HT-29 (cell line): ENCODE results near the gene DLL3. TPM values are rescaled to one million over a fixed set of nuclear protein-coding genes. Genes with fewer than 3 reads are reported as not detected.

Experiments
- DNase-seq: peaks from one replicate; pipeline ENCODE4 v3.0.0-alpha.2; 2015; ENCODE audit warnings: low spot score
- total RNA-seq: library from RNA; depleted of rRNA; stranded (reverse); fragments of >200 nt; shearing (Covaris generic); gene quantifications from 2 replicates; pipeline ENCODE4 v1.2.3, GENCODE V29; 2014

DLL3 gene
- total RNA-seq, 1 experiment from 2014 or later: 0.15 TPM

DNA sequence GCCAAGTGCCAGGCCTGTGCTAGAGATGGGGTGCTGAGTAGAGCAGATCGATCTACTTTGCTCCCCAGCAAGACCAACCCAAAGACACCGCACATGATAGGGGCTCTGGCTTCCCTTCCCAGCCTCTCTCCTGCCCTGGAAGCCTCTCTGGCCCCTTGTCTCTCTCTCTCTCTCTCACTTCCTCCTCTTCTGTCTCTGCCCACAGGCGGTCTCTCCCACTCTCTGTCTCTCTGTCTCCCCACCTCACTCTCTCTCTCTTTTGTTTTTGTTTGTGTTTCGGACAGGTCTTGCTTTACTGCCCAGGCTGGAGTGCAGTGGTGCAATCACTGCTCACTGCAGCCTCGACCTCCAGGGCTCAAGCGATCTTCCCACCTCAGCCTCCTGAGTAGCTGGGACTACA, 17.5 kb downstream of the DLL3 start:
- no peak for DNase-seq

DNA sequence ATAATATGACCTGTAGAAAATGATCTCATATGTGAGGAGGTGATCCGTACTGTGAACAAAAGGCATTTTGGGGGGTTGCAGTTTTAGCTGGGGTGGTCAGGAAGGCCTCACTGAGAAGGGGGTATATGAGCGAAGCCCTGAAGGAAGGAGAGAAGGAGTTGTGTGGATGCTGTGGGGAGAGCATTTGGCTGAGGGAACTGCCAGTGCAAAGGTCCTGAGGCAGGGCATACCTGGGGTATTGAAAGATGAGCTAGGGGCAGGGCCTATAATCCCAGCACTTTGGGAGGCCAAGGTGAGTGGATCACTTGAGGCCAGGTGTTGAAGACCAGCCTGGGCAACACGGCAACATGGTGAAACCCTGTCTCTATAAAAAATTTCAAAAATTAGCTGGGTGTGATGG, 18.7 kb downstream of the DLL3 start:
- no peak for DNase-seq

DNA sequence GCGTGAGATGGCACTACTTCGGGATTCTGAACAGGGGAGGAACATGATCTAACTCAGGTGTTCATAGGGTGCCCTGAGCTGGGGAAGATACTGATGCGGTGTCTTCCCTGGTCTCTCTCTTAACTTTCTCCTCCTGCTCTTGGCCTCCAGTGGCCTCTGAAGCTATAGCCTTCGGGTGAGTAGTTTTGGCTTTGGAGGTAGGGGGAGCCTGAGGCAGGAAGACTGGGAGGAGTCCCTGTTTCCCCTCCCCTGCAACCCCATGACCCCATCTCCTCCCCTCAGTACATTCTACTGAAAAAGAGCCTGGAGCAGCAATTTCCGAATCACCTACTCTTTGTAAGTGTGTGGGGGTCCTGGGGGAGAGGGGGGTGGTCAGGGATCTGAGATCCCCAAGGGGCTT, 19.7 kb downstream of the DLL3 start:
- DNase-seq: no peak

DNA sequence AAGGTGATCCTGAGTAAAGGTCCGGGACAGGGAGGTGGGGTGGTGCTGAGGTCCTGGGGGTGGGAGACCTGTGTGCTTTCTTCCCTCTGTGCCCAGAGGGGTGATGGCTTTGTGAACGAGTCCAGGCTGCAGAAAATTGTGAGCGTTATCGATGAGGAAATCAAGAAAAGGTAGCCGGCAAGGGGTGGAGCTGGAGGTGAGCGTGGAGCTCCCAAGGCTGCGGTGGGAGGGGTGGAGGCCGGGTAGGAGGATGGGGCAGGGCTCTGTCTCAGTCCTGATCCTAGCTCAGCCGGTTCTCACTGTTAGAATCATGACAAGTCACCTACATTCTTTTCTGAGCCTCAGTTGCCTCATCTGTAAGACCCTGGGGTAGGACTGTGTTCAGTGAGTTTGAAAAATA, 20.2 kb downstream of the DLL3 start:
- DNase-seq: peak; percentile 46

DNA sequence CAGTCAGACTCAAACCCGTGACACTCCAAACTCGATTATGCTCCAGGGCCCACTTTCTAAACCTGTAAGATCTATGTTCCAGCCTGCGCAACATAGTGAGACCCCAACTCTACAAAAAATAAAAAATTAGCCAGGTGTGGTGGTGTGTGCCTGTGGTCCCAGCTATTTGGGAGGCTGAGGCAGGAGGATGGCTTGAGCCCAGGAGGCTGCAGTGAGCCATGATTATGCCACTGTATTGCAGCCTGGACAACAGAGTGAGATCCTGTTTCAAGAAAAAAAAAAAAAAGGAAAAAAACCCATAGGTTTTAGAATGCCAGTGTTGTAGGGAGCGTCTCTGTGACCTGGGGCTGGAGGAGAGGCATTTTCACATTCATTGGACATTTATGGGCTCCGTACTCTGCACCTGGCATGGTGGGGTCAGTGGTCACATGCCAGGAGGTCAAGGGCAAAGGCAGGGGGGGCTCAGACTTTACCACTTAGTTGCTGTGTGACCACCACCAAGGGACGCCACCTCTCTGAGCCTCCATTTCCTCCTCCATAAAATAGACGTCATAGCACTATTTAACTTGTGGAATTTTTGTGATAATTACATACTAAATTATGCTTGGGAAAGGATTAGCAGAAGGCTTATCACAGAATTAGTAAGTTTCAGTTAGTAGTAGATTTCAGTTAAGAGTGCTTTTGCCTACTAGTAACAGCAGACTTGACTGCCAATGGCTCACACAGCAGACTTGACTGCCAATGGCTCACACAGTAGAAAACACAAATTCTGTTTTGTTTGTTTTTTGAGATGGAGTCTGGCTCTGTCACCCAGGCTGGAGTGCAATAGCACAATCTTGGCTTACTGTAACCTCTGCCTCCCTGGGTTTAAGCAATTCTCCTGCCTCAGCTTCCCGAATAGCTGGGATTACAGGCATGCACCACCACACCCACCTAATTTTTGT, 22.1 kb downstream of the DLL3 start:
- DNase-seq: no peak

DNA sequence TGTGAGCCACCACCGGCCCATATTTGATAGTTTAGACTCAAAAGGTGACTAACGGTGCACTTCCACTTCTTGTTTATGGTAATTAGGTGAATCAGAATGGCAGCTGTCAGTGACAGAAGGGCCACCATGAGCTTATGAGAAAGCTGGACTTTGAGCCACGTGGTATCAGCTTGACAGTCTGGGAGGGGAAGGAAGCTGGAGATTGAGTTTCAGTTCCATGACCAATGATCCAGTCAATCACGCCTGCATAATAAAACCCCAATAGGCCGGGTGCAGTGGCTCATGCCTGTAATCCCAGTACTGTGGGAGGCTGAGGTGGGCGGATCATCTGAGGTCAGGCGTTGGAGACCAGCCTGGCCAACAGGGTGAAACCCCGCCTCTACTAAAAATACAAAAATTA, 25.7 kb downstream of the DLL3 start:
- DNase-seq: no peak

DNA sequence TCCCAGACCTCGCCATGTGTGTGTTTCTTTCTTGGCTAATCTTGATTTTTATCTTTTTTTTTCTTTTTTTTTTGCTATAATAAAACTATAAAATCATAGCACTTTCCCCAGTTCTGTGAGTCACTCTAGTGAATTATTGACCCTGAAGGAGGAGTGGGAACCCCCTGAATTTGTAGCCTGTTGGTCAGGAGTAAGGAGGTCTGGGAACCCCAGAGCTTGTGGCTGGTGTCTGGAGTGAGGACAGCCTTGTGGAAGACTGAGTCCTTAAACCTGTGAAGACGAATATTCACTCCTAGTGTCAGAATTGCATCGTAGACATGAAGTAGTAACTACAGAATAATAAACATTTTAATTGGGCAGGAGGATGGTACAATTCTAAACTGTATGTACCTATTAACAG, 26.5 kb downstream of the DLL3 start:
- DNase-seq: no peak

DNA sequence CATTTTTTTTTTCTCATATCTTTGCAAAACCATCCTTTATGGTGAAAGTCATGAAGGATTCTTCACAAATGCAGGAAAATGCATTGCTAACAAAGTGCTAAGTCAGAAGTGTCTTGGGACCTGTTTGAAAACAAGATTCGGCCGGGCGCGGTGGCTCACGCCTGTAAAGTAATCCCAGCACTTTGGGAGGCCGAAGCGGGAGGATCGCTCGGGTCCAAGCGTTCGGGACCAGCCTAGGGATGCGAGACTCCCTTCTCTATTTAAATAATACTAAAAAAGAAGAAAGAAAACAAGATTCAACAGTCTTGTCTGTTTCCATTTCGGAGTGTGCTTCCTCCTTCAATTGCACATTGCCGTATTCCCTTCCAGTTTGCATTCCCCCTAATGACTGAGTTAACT, 33.1 kb downstream of the DLL3 start:
- no peak for DNase-seq

DNA sequence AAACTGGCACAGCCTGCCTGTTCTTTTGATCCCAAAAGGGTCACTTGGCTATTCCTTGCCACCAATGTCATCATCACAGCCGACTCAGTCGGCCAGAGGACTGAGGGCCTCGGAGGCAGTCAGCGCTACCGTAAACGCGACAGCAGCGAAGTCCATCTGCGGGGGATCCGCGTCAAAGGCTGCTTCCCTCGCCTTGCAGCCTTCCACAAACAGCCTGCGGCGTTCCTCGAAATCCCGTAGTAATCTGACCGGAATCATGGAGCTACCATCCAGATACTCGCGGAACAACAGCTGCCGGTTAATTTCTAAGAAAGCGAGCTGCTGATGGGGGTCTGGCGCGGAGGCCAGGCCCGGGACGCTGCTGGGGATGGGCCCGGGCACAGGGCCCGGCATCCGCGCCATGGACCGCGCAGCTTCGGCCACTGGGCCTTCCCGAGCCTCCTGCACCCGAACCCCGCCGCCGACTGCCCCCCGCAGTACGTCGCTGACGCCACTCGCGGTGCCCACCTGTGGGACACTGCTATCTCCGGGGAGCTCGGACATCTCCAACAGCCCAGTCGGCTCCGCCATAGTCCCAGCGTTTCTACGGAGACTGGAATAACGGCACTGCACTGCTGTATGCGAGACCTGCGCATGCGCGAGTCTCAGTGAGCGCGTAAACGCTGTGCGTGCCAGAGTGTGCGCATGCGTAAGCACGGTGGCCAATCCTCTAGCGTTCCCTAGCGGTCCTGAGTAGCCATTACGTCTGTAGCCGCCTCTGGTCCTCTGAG, 33.7 kb downstream of the DLL3 start, which contains the start of gene EID2B:
TSS of gene EID2B (minus strand) at position 620 of the 770 bp plus-strand sequence. CDS start at position 570, 50 bp downstream.
- peak; percentile 100 for DNase-seq

DNA sequence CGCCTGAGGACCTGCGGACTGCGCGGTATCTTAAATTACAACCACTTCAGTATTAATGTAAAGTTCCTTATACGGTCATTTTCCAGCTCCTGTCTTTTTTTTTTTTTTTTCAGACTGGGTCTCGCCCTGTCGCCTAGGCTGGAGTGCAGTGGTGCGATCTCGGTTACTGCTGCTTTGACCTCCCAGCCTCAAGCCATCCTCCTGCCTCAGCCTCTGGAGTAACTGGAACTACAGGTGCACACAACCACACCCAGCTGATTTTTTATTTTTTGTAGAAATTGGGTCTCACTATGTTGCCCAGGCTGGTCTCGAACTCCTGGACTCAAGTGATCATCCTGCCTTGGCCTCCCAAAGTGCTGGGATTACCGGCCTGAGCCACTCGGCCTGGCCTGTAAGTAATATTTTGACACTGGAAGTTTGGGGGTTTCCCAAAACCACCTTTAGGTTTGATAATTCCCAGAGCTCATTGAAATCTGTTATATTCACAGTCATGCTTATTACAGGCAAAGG, 34.3 kb downstream of the DLL3 start:
- no peak for DNase-seq

DNA sequence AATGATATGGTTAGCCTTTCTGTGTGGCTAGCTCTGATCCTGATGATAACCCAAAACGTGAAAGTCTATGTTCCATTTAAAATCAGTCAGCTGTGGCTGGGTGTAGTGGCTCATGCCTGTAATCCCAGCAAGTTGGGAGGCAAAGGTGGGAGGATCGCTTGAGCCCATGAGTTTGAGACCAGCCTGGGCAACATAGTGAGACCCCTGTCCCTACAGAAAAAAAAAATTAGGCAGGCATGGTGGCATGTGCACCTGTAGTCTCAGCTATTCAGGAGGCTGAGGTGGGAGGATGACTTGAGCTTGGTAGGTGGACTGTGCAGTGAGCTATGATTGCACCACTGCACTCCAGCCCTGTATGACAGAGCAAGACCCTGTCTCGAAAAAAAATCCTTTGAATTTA, 35.0 kb downstream of the DLL3 start:
- no peak for DNase-seq

DNA sequence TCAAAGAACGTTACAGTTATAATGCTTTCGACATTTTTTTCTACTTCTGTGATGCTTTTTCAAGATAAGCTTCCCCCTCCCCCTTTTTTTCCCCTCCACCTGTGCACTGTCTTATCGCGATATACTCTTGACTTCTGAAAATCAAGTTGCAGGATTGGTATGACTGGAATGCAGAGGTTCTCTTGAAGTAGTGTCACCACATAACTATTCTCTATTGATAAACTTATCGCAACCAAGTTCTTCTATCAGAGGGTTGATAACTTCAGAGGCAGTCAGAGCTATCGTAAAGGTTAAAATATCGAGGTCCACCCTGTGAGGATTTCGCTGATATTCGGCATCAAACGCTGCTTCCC, 40.4 kb downstream of the DLL3 start:
- DNase-seq: peak; percentile 66

DNA sequence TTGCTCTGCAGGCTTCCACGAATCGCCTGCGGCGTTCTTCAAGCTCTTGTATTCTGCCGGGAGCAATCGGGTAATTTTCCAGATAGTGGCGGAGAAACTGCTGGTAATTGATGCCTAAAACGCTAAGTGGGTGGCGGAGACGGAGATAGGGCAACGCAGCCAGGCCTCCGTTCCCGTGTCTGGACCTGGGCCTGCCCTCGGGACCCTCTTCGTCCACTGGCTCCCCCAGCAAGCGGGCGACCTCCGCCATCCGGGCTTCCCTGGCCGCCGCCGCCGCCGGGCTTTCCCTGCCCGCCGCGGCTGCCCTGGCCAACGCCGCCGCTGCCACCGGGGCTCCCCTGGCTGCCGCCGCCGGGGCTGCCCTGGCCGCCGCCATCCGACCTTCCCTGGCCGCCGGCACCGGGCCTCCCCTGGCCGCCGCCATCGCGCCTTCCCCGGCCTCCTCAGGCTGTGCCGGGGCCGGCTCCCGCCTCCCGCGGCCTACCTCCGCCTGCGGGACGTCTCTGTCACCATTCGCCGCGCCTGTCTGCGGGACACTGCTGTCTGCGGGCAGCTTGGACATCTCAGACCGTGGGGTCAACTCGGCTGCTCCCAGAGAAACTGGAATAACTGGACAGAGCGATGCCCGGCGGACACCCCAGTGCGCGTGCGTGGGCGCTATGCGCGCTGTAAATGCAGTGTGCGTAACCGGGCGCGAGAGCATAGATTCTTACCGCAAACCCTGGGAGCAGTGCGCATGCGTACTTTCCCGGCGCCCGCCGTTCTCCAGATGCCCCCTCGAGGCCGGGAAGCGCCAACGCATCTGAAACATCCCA, 41.0 kb downstream of the DLL3 start, which contains the start of gene EID2:
TSS of gene EID2 (minus strand) at position 644 of the 815 bp plus-strand sequence. CDS start at position 562, 82 bp downstream.
- DNase-seq: peak; percentile 100

DNA sequence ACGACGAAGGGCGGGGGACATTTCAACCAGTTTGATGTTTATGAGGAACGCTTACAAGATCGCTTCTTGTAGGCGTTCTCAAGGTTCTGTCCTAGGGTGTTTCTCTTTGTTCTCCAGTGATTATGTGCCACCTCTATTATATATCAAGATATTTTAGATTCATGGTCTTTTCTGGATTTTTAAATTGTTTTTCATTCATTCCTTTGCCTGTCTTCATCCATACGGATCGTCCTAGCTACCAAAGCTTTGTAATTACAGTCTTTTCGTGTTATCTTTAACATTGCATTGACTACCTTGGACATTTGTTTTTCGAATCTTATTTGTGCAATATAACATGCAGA, 41.6 kb downstream of the DLL3 start:
- no peak for DNase-seq

DNA sequence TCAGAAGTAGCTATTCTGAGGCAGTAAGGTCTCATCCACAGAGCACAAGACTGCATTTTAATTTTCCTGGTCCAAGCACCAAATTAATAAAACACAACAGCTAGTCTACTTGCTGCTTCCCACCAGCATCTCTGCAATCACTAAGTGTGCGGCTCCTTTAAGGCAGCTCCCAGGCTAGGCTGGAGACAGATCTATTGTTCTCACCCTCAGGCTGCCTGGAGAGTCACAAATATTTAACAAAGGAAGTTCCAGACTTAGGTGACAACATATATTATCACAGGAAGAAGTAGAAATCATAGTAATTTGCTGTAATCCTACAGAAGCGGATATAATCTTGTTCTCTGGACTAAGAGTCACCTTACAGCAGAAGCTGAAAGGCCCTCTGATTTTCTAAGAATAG, 43.5 kb downstream of the DLL3 start:
- no peak for DNase-seq

DNA sequence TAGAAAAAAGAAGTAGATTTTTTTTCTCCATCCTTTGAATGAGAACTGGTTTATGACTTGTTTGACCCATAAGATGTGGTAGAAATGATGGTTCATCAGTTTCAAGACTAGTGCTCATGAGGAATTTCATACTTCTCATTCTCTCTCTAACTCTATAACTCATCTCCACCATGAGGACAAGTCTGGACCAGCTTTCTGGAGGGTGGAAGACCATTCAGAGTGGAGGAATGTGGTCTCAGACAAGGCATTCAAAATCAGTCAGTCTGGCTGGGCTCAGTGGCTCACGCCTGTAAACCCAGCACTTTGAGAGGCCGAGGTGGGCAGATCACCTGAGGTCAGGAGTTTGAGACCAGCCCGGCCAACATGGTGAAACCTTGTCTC, 44.7 kb downstream of the DLL3 start:
- no peak for DNase-seq

DNA sequence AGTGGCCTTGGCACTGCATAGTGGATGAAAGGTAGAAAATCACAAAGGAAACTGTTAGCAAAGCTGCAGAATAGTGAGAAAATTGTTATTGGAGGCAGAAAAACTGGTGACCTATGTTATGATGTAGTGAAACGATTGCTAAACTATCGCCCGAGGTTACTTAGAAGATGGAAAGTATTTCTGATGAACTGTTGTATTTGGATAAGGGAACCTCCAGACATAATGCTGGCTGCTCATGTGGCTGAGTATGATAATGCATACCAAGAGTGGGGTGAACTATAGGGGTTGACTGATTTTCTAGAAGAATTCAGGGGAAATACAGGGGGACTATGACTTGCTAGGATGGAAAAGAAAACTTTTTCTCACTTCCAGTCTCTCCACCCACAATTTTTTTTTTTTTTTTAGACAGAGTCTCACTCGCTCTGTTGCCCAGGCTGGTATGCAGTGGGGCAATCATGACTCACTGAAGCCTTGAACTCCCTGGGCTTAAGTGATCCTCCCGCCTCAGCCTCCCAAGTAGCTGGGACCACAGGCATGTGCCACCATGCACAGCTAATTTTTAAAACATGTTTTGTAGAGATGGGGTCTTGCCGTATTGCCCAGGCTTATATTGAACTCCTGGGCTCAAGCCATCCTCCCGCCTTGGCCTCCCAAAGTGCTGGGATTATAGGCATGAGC, 45.6 kb downstream of the DLL3 start:
- no peak for DNase-seq

DNA sequence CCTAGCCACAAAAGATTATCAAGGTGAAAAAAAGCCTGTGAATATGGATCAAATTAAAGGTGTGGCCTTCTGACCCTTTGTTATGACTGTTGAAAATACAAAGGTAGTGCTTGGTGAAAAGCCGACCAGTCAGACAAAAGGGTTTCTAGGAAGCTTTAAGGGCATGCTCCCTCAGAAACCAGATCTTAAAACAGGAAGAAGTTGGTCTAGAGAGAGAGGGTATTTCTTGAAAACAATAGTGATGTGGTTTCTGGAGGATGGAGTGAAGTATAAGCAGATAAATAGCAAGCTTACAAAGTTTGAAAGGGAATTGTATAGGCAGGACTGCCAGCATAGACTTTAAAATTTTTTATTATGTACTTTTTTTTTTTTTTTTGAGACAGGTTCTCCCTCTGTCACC, 46.2 kb downstream of the DLL3 start:
- DNase-seq: no peak

DNA sequence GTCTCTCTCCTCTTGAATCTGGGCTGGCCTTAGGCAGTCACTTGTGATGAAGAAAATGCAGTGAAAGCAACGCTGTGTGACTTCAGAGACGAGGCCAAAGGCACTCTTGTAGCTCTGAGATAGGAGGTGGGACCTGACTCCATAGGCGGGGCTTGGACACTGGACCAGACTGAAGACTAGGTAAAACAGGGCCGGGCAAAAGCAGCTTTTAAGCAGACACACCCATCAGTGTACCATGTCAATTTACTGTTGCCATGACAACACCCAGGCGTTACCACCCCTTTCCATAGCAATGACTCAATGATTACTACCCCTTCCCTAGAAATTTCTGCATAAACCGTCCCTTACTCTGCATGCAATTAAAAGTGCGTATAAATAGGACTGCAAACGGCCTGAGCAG, 47.9 kb downstream of the DLL3 start:
- DNase-seq: no peak

DNA sequence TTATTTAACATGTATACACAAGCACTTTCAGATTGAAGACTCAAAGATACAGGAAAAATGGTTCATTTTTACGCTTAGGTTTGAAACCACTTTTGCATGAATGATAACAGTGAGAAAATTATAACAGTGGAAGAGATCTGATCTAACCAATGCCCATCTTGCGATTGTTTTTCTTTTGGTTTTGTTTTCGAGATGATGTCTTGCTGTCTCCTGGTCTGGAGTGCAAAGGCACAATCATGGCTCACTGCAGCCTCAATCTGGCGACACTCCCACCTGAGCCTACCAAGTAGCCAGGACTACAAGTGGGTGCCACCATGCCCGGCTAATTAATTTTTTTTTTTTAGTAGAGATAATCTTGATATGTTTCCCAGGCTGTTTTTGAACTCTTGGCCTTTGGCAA, 51.5 kb downstream of the DLL3 start:
- no peak for DNase-seq

DNA sequence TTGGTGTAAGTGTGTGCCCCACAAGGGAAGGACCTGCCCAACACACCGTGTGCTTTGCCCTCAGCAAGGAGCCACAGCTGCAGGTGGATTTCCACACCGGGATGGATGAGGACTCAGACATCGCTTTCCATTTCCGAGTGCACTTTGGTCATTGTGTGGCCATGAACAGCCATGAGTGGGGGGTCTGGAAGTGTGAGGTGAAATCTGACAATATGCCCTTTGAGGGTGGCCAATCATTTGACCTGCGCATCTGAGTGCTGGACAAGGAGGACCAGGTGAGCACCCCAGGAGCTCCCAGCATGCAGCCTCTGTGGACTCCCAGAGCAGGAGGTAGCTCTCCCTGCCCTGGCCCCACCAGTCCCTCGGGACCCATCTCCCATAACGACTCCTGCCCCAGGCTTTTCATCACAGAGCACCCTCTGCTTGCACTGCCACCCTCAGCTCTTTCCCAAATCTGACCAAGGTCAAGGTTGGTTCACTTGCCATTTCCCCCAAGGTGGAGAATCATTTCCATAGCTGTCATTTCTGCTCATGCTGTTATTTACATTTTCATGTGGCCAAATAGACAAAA, 54.4 kb downstream of the DLL3 start:
- DNase-seq: no peak
